ENCODE measurements around the gene MAB21L4.

Gene MAB21L4

GRCh38 chr2:240894006-240894405, 1.9 kb downstream of the MAB21L4 start:
- DNase-seq, result no peak

- no peak for DNase-seq
These were observed 2.6 kb downstream of the MAB21L4 start for GRCh38 chr2:240893363-240893844.

GRCh38 chr2:240892925-240893324, 3.0 kb downstream of the MAB21L4 start:
- DNase-seq, result no peak

- DNase-seq, result no peak
These were observed 3.6 kb downstream of the MAB21L4 start for GRCh38 chr2:240892356-240892755.

- no peak for DNase-seq
These were observed 4.2 kb downstream of the MAB21L4 start for GRCh38 chr2:240891492-240892340.

- DNase-seq, result no peak
These were observed 5.3 kb downstream of the MAB21L4 start for GRCh38 chr2:240890691-240891090.

GRCh38 chr2:240889601-240890560, 6.1 kb downstream of the MAB21L4 start:
- no peak for DNase-seq

GRCh38 chr2:240888890-240889573, 6.9 kb downstream of the MAB21L4 start:
- no peak for DNase-seq

- DNase-seq, result no peak
These were observed 7.6 kb downstream of the MAB21L4 start for GRCh38 chr2:240888130-240888889.

- DNase-seq, result no peak
These were observed 8.3 kb downstream of the MAB21L4 start for GRCh38 chr2:240887631-240888030.

- DNase-seq, result no peak
These were observed 9.0 kb downstream of the MAB21L4 start for GRCh38 chr2:240886678-240887609.

GRCh38 chr2:240886023-240886565, 9.9 kb downstream of the MAB21L4 start:
- no peak for DNase-seq

GRCh38 chr2:240885566-240885965, 10.4 kb downstream of the MAB21L4 start:
- no peak for DNase-seq

- no peak for DNase-seq
These were observed 11.2 kb downstream of the MAB21L4 start for GRCh38 chr2:240884745-240885144.

GRCh38 chr2:240884221-240884620, 11.7 kb downstream of the MAB21L4 start:
- no peak for DNase-seq

GRCh38 chr2:240881913-240882312, 14.0 kb downstream of the MAB21L4 start:
- no peak for DNase-seq

GRCh38 chr2:240879105-240879504, 16.9 kb downstream of the MAB21L4 start:
- no peak for DNase-seq

- DNase-seq, result no peak
These were observed 17.5 kb downstream of the MAB21L4 start for GRCh38 chr2:240878341-240878936.

- no peak for DNase-seq
These were observed 18.3 kb downstream of the MAB21L4 start for GRCh38 chr2:240877460-240878340.
